GDM1 (cell line): Measurements from ENCODE around the gene AKT3.

ENCODE experiments used
- DNase-seq: peaks from one replicate; lab custom pipeline; 2025; lab: John Stamatoyannopoulos, UW

AKT3 gene

DNA sequence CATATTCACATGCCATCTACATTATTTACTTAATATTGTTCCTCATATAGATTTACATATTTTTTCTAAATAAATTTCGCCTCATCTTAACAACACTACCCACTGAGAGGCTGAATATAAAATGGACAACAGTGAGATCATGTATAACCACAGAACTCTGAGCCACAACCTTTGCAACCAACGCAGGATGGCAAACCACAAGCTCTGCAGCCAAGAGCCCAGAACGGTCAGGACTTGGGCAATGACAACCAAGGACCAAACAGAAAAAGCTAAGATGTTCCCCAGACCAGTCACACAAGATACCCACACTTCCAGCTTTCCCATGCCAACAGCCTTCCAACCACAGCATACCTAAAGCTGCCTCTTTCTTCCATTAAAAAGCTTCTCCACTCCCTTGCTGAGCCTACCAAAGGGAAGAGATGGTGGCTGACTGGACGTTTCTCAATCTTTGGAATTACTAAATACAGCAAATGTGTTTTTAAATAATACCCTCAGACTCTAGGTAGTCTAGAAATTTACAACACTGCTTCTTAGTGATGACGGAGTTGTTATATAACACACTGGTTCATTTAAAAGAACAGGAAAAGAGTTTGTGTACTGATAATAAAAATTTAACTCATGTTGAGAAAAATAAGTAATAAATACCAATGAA is 117.9 kb downstream of the AKT3 start:
- DNase-seq, result no peak

DNA sequence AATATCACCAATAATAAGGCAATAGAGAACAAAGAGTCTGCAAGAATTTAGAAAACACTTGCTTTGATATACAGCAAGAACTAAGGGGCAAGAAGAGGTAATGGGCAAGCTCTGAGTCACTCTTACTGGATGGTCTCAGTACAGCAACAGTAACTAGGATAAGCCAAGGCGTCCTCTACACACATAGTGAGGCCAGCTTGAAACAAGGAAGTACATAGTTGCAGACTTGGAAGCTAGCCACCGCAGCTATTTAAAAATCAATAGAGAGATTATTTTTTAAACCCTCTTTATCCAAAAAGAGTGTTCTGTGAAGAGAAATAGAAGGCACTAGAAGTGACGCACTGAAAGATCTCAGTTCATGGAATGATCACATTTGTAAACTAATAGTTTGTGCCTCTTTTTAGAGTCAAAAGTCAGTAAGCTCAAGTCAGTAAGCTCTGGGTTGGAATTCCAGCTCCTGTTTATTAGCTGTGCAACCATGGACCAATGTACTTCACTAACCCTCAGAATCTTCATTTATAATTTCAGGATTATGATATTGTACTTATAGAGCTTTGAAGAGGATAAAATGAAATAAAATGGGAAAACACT is 118.6 kb downstream of the AKT3 start:
- DNase-seq, result no peak

- no peak for DNase-seq
Observed at GRCh38 chr1:243730487-243731150, 119.4 kb downstream of the AKT3 start.

DNA sequence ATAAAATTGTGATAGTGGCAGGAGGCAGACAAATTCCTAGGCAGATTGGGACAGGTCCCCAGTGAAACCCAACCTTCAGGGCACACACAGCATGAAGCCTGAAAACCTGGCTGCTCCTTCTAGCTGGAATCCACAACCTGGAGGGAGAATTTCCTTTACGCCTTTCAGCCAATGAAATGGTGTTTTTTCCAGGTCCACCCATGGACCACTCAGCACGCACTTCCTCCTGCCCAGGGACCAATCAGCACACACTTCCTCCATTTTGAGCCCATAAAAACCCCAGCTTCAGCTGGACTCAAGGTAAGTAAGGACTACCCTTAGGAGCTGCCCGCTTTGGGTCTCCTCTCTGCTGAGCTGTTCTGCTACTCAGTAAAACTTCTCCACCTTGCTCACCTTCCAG is 120.1 kb downstream of the AKT3 start:
- no peak for DNase-seq

DNA sequence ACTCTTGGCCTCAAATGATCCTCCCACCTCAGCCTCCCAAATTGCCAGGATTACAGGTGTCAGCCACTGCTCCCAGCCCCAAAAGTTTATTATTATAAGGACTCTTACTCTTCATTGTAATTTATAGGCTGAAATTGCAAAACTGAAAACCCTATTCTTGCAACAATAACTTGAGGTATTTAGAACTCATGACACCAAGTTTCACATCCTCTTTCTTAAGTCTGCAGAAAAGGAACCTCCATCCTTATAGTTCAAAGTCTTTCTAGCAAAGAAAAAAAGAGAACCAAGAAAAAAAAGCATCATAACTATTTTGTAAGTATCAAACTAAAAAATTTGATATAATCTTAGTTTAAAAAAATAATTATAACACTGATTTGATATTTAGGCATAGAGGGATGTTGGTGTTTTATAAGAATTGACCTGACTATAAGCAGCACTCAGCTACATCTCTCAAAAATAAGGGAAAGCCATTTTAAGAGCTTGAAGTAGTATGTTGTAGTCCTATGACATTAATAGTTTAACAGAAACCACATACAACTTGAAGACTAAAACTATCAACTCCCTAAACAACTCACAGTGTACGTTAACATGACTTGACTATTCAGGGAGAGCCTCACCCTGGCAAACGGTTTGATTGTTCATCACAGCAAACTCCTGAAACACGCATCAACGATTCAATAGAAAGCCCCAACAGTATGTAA is 122.4 kb downstream of the AKT3 start:
- DNase-seq, result no peak

GRCh38 chr1:243726806-243727502 is 123.1 kb downstream of the AKT3 start:
- no peak for DNase-seq

- no peak for DNase-seq
Observed at GRCh38 chr1:243725846-243726245, 124.2 kb downstream of the AKT3 start.

GRCh38 chr1:243725075-243725474 is 125.0 kb downstream of the AKT3 start:
- no peak for DNase-seq

DNA sequence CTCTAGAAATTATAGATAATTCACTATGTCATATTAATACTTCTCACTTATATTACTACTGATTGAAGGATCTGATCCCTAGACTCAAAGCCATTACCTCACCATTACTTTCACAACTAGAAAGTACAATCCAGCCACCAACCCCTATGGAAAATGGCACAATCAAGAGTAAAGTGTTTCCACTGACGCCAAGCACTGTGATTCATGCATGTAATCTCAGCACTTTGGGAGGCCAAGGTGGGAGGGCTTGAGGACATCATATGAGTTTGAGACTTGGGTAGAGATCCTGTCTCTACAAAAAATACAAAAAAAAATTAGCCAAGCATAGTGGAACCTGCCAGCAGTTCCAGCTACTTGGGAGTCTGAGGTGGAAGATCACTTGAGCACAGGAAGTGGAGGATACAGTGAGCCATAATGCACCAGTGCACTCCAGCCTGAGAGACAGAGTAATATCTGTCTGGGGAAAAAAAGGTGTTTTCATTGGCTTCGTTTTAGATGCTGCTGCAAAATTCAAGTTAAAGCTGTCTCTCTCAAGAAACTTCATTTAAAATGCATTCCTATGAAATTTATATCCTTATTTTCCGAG is 126.5 kb downstream of the AKT3 start:
- no peak for DNase-seq

- no peak for DNase-seq
Observed at GRCh38 chr1:243723050-243723449, 127.0 kb downstream of the AKT3 start.

DNA sequence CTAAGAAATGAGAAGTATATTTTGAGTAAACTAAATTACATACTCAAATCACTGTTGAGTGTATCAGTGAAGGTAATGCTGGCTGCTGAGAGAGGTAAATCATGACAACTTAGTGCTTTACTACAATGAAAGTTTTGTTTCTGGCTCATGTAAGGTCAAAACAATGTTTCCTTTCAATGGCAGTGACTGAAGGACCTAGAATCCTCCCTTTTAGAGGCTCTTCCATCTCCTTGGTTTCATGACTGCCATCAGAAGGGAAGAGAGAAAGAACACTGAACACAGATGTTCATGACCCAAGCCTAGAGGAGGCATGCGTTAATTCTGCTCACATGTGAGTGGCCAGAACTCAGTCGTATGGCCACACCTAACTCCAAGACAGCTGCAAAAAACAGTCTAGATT is 130.6 kb downstream of the AKT3 start:
- DNase-seq, result no peak

DNA sequence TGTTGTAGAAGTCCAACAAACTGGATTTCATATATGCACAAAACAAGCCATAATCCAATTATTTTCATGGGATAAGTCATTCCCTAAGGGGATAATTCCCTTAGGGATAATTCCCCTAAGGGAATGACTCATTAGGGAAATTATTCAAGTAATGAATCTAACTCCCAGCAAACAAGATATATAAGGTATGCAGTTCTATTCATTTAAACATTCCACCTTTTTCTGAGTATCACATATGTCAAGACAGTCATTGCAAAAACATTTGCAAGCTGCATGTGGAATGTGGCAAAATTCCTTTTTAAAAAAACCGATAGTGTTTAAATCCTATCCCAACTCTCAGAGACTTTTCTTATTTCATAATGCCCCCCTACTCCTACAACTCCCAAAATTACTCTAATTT is 131.2 kb downstream of the AKT3 start:
- no peak for DNase-seq

GRCh38 chr1:243718022-243718421 is 132.0 kb downstream of the AKT3 start:
- DNase-seq, result no peak

GRCh38 chr1:243716906-243717305 is 133.1 kb downstream of the AKT3 start:
- no peak for DNase-seq

DNA sequence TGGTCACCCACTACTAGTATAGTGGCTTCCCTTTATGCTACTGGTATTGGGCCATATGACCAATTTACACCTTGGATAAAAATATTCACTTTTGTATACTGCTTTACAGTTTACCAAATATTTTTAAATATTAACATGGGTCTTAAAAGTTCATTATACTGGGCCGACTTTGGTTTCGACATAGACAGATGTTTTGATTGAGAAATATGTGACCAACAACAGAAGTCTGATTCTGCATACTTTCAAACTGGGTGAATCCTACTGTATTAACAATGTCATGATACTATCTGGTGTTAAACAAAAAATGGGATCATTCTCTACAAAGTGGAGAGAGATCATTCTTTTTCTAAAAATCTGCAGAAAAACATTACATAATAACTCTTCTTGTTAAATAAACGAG is 134.8 kb downstream of the AKT3 start:
- DNase-seq, result no peak

- DNase-seq, result no peak
Observed at GRCh38 chr1:243713470-243714186, 136.4 kb downstream of the AKT3 start.

DNA sequence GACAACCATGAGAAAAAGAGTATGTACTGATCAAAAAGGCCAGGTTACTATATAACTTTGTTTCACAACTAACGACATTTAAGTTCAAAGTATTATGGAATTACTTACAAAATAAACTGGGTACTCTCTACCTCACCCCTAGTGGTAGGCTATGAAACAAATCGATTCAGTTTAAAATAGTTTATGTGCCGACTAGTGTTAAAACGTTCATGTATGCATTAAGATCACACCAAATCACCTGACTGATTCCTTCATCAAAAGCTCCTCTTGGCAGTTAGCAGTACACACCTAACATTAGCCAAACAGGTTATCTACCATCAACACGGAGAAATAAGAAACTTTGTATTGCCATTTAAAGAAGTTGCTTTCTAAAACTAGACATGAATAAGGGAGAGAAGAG is 137.1 kb downstream of the AKT3 start:
- no peak for DNase-seq

- no peak for DNase-seq
Observed at GRCh38 chr1:243712242-243712641, 137.8 kb downstream of the AKT3 start.

- peak; percentile 40 for DNase-seq
Observed at GRCh38 chr1:243710467-243710866, 139.6 kb downstream of the AKT3 start.

- DNase-seq, result no peak
Observed at GRCh38 chr1:243708210-243708609, 141.8 kb downstream of the AKT3 start.

DNA sequence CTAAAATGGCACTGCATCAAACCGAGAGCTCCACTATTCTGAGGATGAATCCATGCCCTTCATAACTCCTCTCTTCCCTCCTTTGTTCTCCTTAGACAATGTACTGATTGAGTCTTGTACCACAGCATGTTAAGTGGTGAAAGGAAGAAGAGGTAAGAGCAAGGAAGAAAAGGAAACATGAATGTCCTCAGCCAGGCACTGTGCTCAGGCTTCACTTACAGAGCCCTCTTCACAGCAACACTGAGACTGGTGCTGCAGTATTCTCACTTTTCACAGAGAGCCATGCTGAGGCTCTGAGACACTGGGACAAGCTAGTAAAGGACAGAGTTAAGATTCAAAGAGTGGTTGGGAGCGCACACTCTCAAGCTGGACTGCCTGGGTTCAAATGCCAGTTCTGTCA is 143.5 kb downstream of the AKT3 start:
- DNase-seq, result no peak
